Mesendoderm (in vitro differentiated cells): Measurements from ENCODE around the gene FER1L5.

ENCODE experiments used
- DNase-seq: peaks from one replicate; pipeline ENCODE4 v3.0.0; 2013
- H2AK5ac ChIP-seq: 2 replicates; pipeline ENCODE4 v1.6.1; 2013; ENCODE audit warnings: low read length, inconsistent platforms
- H2BK120ac ChIP-seq: 2 replicates; pipeline ENCODE4 v1.6.1; 2013; ENCODE audit warnings: low read depth, mild to moderate bottlenecking, low read length, moderate library complexity, mixed read lengths
- H2BK15ac ChIP-seq: replicated peaks from 2 replicates; pipeline ENCODE4 v1.6.1; 2013; ENCODE audit warnings: low read depth, mild to moderate bottlenecking, moderate library complexity
- H2BK5ac ChIP-seq: 2 replicates; pipeline ENCODE4 v1.6.1; 2013; ENCODE audit warnings: low read length, inconsistent platforms
- H3K18ac ChIP-seq: 2 replicates; pipeline ENCODE4 v1.6.1; 2013; ENCODE audit warnings: mild to moderate bottlenecking, low read length, mixed read lengths
- H3K23ac ChIP-seq: one replicate; pipeline ENCODE4 v1.6.1; 2013; ENCODE audit warnings: low read length
- H3K27ac ChIP-seq: 2 replicates; pipeline ENCODE4 v1.5.1; 2013; ENCODE audit warnings: low read depth, mild to moderate bottlenecking, inconsistent platforms, low read length, moderate library complexity
- H3K27me3 ChIP-seq: 2 replicates; pipeline ENCODE4 v1.6.1; 2013; ENCODE audit warnings: low read length, control low read depth, mild to moderate bottlenecking, inconsistent platforms; ENCODE audit not compliant: insufficient read depth, poor library complexity
- H3K36me3 ChIP-seq: 2 replicates; pipeline ENCODE4 v1.6.1; 2013; ENCODE audit warnings: low read length, inconsistent platforms; ENCODE audit not compliant: control insufficient read depth, insufficient read depth
- H3K4ac ChIP-seq: one replicate; pipeline ENCODE4 v1.6.1; 2013; ENCODE audit warnings: low read depth, mild to moderate bottlenecking, low read length, moderate library complexity
- H3K4me1 ChIP-seq: 2 replicates; pipeline ENCODE4 v1.6.1; 2013; ENCODE audit warnings: low read depth, low read length, inconsistent platforms; ENCODE audit not compliant: control insufficient read depth
- H3K4me2 ChIP-seq: 2 replicates; pipeline ENCODE4 v1.6.1; 2013; ENCODE audit warnings: low read length
- H3K4me3 ChIP-seq: 2 replicates; pipeline ENCODE4 v1.5.1; 2013; ENCODE audit warnings: mild to moderate bottlenecking, low read length
- H3K56ac ChIP-seq: one replicate; pipeline ENCODE4 v1.6.1; 2013; ENCODE audit warnings: low read length
- H3K79me1 ChIP-seq: 2 replicates; pipeline ENCODE4 v1.6.1; 2013; ENCODE audit warnings: low read length, inconsistent platforms
- H3K79me2 ChIP-seq: 2 replicates; pipeline ENCODE4 v1.6.1; 2013; ENCODE audit warnings: mild to moderate bottlenecking, low read length; ENCODE audit not compliant: control insufficient read depth, insufficient read depth
- H3K9ac ChIP-seq: 2 replicates; pipeline ENCODE4 v1.6.1; 2013; ENCODE audit warnings: low read length, inconsistent platforms
- H4K5ac ChIP-seq: one replicate; pipeline ENCODE4 v1.6.1; 2013; ENCODE audit warnings: low read length
- H4K8ac ChIP-seq: one replicate; pipeline ENCODE4 v1.6.1; 2013; ENCODE audit warnings: low read depth, mild to moderate bottlenecking, control low read depth, low read length, moderate library complexity
- WGBS: extraction: QIAGEN DNeasy Blood & Tissue Kit; methylation state at CpG from one replicate; pipeline ENCODE4 v1.1.7; 2013; ENCODE audit warnings: low lambda C conversion rate, missing lambda C conversion rate; ENCODE audit not compliant: insufficient coverage; ENCODE audit errors: extremely low coverage; 5-methylcytosine and 5-hydroxymethylcytosine counted together

Gene FER1L5

DNA sequence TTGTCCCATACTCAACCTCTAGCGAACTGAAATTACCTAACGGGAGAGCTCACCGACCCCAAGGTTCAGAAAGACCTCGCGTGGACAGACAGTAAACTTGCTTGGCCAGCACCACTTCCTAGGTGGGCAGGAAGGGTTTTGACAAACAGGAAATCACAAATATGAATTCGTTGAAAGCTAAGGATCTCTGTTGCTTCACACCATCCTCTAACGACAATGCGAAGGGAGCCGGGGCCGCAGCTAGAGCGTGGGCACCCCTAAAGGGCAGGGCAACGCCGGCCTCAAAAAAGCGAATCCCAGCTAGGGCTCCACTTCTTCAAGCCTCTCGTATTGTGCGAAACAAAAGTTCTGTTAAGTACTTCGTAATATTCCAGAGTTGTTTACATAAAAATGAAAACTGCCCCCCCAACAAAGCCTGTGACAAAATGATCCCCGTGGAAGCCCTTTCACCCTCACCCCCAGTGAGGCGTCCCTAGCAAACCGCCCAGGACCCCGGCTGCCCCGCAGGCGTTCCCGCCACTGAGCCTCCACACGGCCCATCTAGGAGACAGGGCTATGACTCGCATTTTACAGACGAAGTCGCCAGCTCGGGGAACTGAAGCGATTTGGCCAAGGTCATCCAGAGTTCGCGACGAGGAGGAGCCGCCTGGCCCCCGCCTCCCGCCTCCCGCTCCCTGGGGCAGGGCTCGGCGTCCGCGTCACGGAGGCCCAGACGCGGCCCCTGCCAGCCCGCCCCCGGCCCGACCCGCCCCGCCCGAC, 5.0 kb upstream of the FER1L5 start:
- no peak overlapping the region for H4K8ac ChIP-seq
- no peak overlapping the region for H3K4ac ChIP-seq
- H3K79me2 ChIP-seq = peaks cover 10% of the 10 kb centered on the region
- H3K36me3 ChIP-seq = no peaks in the 10 kb centered on the region
- no peak overlapping the region for H3K27ac ChIP-seq
- no peaks in the 10 kb centered on the region for H3K27me3 ChIP-seq
- H3K18ac ChIP-seq = peak overlapping the region; percentile 68
- H2BK15ac ChIP-seq = no peak overlapping the region
- H4K5ac ChIP-seq = no peak overlapping the region
- H3K56ac ChIP-seq = peak overlapping the region; percentile 88
- peaks cover 13% of the 10 kb centered on the region for H3K79me1 ChIP-seq
- peaks cover 2% of the 10 kb centered on the region for H3K4me1 ChIP-seq
- WGBS = no CpG with 5 or more reads among the region's 50 CpGs
- no peak overlapping the region for H3K23ac ChIP-seq
- DNase-seq = peak; percentile 91
- no peak overlapping the region for H2AK5ac ChIP-seq
- no peak overlapping the region for H2BK5ac ChIP-seq
- peak overlapping the region; percentile 29 for H3K4me2 ChIP-seq
- peak overlapping the region; percentile 85 for H3K9ac ChIP-seq
- H2BK120ac ChIP-seq = no peak overlapping the region
- peak overlapping the region; percentile 70 for H3K4me3 ChIP-seq

- peak; percentile 94 for DNase-seq
- Histone ChIP-seq H3K79me2 (peaks cover 10% of the 10 kb centered on the region), H3K27ac (no peak within 1 kb of the TSS), H3K23ac (no peak within 1 kb of the TSS), H3K79me1 (peaks cover 13% of the 10 kb centered on the region), H3K4me1 (peaks cover 2% of the 10 kb centered on the region), H3K18ac (peak within 1 kb of the TSS; percentile 68), H4K5ac (no peak within 1 kb of the TSS), H3K56ac (peak within 1 kb of the TSS; percentile 96), H3K27me3 (no peaks in the 10 kb centered on the region), H2BK5ac (no peak within 1 kb of the TSS), H2AK5ac (no peak within 1 kb of the TSS), H2BK120ac (no peak within 1 kb of the TSS), H3K36me3 (no peaks in the 10 kb centered on the region), H4K8ac (no peak within 1 kb of the TSS), H2BK15ac (peak within 1 kb of the TSS; percentile 7), H3K4me2 (peak within 1 kb of the TSS; percentile 95), H3K4ac (no peak within 1 kb of the TSS), H3K4me3 (peak within 1 kb of the TSS; percentile 70), H3K9ac (peak within 1 kb of the TSS; percentile 85)
- no CpG with 5 or more reads among the region's 67 CpGs for WGBS
Measured at GRCh38 chr2:96638144-96639121, 4.1 kb upstream of the FER1L5 start, which contains the start of gene KANSL3. Gene KANSL3, minus strand, starts transcription at chr2:96638312. Its CDS starts 1,177 bp downstream, at chr2:96637135.

DNA sequence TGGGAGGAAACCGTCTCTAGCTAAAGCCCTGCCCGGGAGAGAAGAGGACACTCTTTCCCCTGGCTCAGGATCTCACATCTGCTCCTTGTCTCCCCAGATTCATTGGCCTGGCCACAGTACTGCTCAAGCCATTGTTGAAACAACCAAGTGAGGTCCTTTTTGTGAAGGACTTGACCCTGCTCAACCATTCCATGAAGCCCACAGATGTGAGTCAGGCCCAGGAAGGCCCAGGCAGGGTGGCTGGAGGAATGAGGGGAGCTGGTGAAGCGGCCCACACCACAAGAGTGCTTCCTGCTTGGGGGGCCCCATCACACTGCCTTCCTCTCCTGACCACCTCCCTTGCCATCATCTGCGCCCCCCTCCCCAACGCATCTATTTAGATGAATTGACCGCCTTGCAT, 5.1 kb downstream of the FER1L5 start:
- H2BK5ac ChIP-seq = no peak overlapping the region
- no peak overlapping the region for H3K27ac ChIP-seq
- no peak overlapping the region for H2BK15ac ChIP-seq
- H3K79me2 ChIP-seq = no peaks in the 10 kb centered on the region
- no peak overlapping the region for H4K5ac ChIP-seq
- DNase-seq = no peak
- no peak overlapping the region for H4K8ac ChIP-seq
- no peaks in the 10 kb centered on the region for H3K79me1 ChIP-seq
- WGBS = no CpG with 5 or more reads among the region's 6 CpGs
- H3K4me1 ChIP-seq = no peaks in the 10 kb centered on the region
- H3K56ac ChIP-seq = no peak overlapping the region
- H3K36me3 ChIP-seq = no peaks in the 10 kb centered on the region
- no peak overlapping the region for H2BK120ac ChIP-seq
- H3K18ac ChIP-seq = no peak overlapping the region
- no peak overlapping the region for H3K9ac ChIP-seq
- H3K27me3 ChIP-seq = no peaks in the 10 kb centered on the region
- no peak overlapping the region for H3K4me3 ChIP-seq
- no peak overlapping the region for H3K4ac ChIP-seq
- no peak overlapping the region for H3K23ac ChIP-seq
- no peak overlapping the region for H3K4me2 ChIP-seq
- H2AK5ac ChIP-seq = no peak overlapping the region

DNA sequence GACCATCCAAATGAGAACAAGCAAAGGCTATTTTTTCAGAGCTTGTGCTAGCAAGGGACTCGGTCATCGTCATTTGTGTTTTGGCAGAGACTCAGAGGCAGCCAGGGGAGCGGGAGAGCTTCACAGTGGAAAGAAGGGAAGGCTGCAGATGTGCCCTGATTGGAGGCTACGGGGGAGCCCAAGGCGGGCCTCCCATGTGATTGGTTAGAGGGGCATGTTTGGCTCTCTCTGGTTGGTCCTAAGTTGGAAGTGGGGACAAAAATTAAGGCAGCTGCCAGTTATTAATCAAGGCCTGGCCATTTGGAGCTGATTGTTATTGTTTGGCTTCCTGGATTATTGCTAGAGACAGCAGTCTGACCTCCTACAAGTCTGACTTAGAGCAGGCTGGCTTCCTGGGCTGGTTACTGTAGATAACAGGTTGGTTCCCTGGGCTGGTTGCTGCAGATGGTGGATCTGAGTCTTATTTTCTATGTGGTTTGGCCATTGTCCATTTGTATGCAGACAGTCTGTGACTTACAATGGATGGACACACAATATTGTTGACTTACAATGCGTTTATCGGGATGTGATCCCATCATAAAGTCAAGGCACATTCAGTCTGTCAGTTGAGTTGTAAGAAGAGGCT, 5.9 kb downstream of the FER1L5 start:
- Histone ChIP-seq H4K8ac (no peak overlapping the region), H3K79me1 (no peaks in the 10 kb centered on the region), H3K4ac (no peak overlapping the region), H3K4me1 (no peaks in the 10 kb centered on the region), H2AK5ac (no peak overlapping the region), H3K56ac (no peak overlapping the region), H3K23ac (no peak overlapping the region), H2BK15ac (no peak overlapping the region), H2BK120ac (no peak overlapping the region), H3K9ac (no peak overlapping the region), H3K4me3 (no peak overlapping the region), H2BK5ac (no peak overlapping the region), H3K27ac (no peak overlapping the region), H4K5ac (no peak overlapping the region), H3K79me2 (no peaks in the 10 kb centered on the region), H3K27me3 (no peaks in the 10 kb centered on the region), H3K36me3 (no peaks in the 10 kb centered on the region), H3K4me2 (no peak overlapping the region), H3K18ac (no peak overlapping the region)
- no CpG with 5 or more reads among the region's 7 CpGs for WGBS
- DNase-seq = no peak

DNA sequence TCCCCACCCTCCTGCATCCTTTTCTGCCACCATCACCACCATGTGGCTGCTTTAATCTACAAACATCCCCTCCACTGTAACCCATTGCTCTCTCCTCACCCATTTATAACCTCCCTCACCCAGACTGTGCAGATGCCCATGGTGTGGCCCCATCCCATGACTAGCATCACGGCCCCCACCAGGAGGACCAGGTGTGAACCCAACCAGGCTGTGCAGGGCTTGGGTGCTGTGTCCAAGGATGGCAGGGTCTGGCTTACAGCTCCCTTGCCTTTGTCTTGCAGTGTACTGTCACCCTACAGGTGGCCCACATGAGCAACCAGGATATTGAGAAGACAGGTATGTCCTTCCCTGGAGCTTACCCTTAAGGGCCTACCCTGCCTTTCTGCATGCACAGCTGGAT, 6.8 kb downstream of the FER1L5 start:
- H3K79me2 ChIP-seq = no peaks in the 10 kb centered on the region
- H2BK15ac ChIP-seq = no peak overlapping the region
- no peak overlapping the region for H3K56ac ChIP-seq
- no peak overlapping the region for H3K18ac ChIP-seq
- H3K27me3 ChIP-seq = no peaks in the 10 kb centered on the region
- WGBS = no CpG with 5 or more reads among the region's 1 CpG
- H3K4ac ChIP-seq = no peak overlapping the region
- no peaks in the 10 kb centered on the region for H3K36me3 ChIP-seq
- no peak overlapping the region for H2BK5ac ChIP-seq
- H3K4me1 ChIP-seq = no peaks in the 10 kb centered on the region
- H3K9ac ChIP-seq = no peak overlapping the region
- no peak for DNase-seq
- H3K27ac ChIP-seq = no peak overlapping the region
- no peak overlapping the region for H3K4me2 ChIP-seq
- no peak overlapping the region for H4K8ac ChIP-seq
- no peak overlapping the region for H4K5ac ChIP-seq
- H2BK120ac ChIP-seq = no peak overlapping the region
- no peaks in the 10 kb centered on the region for H3K79me1 ChIP-seq
- no peak overlapping the region for H3K4me3 ChIP-seq
- H3K23ac ChIP-seq = no peak overlapping the region
- H2AK5ac ChIP-seq = no peak overlapping the region
